GM12874 (cell line): ENCODE data around the gene CRIM1.

ENCODE experiments used
- TF ChIP-seq, protein P1 (sequence below): IDR thresholded peaks from 2 replicates; pipeline ENCODE4 v1.5.1; 2011; ENCODE audit warnings: low read depth, mild to moderate bottlenecking, control low read depth, low read length, moderate library complexity; ENCODE audit not compliant: insufficient read depth

Gene CRIM1

GRCh38 chr2:36540986-36541754 lies 185.6 kb downstream of the CRIM1 start:
- TF ChIP-seq, protein P1, sequence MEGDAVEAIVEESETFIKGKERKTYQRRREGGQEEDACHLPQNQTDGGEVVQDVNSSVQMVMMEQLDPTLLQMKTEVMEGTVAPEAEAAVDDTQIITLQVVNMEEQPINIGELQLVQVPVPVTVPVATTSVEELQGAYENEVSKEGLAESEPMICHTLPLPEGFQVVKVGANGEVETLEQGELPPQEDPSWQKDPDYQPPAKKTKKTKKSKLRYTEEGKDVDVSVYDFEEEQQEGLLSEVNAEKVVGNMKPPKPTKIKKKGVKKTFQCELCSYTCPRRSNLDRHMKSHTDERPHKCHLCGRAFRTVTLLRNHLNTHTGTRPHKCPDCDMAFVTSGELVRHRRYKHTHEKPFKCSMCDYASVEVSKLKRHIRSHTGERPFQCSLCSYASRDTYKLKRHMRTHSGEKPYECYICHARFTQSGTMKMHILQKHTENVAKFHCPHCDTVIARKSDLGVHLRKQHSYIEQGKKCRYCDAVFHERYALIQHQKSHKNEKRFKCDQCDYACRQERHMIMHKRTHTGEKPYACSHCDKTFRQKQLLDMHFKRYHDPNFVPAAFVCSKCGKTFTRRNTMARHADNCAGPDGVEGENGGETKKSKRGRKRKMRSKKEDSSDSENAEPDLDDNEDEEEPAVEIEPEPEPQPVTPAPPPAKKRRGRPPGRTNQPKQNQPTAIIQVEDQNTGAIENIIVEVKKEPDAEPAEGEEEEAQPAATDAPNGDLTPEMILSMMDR = no peak

- TF ChIP-seq, protein P1 = no peak
Measured at GRCh38 chr2:36541891-36542595, 186.5 kb downstream of the CRIM1 start.

- TF ChIP-seq, protein P1 = no peak
Measured at GRCh38 chr2:36544638-36545338, 189.2 kb downstream of the CRIM1 start.

- TF ChIP-seq, protein P1 = no peak
Measured at GRCh38 chr2:36545871-36546416, 190.4 kb downstream of the CRIM1 start.

DNA sequence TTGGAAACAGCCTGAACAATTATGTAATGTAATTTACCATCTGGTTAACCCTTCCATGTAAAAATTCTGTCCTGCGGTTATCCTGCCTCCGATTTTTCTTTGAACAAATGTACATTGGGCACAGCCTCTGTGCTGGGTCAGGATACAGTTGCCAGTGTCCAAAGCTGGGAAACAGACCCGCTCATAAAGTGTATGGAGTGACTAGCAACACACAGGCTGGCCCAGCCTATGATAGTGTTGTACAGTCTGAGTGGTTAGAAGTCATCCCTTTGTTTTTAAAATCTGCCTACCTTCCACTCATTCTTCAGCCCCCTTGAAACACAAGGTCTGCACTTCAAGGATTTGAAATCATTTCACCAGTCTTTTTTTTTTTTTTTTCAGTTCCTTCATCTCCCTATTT lies 192.3 kb downstream of the CRIM1 start:
- TF ChIP-seq, protein P1 = no peak

- TF ChIP-seq, protein P1 = no peak
Measured at GRCh38 chr2:36549165-36549574, 193.6 kb downstream of the CRIM1 start.

DNA sequence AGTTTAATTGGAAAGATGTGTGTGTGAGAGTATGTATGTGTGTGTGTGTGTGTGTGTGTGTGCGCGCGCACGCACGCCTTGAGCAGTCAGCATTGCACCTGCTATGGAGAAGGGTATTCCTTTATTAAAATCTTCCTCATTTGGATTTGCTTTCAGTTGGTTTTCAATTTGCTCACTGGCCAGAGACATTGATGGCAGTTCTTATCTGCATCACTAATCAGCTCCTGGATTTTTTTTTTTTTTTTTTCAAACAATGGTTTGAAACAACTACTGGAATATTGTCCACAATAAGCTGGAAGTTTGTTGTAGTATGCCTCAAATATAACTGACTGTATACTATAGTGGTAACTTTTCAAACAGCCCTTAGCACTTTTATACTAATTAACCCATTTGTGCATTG lies 194.4 kb downstream of the CRIM1 start:
- TF ChIP-seq, protein P1 = no peak
